Measurements from ENCODE around the gene CXCL11.
"Not testable (repeated sequence)": the region's sequence is repeated elsewhere in the genome, so short reads cannot be mapped to it uniquely, and the experiment has no call there.

CXCL11 gene

GRCh38 chr4:76035799-76036380 is at the start of gene CXCL11:
TSS of gene CXCL11 (minus strand) at chr4:76036070. CDS start at chr4:76035987, 83 bp downstream.
- in situ Hi-C loops (cut with MboI; ENCODE audit: low sequenced_read_pairs), result no loop called here

- in situ Hi-C loops (cut with MboI; ENCODE audit: low sequenced_read_pairs), result no loop called here
Measured at GRCh38 chr4:76084542-76084941, 48.7 kb upstream of the CXCL11 start.

GRCh38 chr4:76083386-76083988 is 47.6 kb upstream of the CXCL11 start:
- in situ Hi-C loops (cut with MboI; ENCODE audit: low sequenced_read_pairs), result no loop called here

- in situ Hi-C loops (cut with MboI; ENCODE audit: low sequenced_read_pairs), result no loop called here
Measured at GRCh38 chr4:76078033-76078613, 42.3 kb upstream of the CXCL11 start.

GRCh38 chr4:76074993-76075600 is 39.2 kb upstream of the CXCL11 start:
- in situ Hi-C loops (cut with MboI; ENCODE audit: low sequenced_read_pairs), result no loop called here

- in situ Hi-C loops (cut with MboI; ENCODE audit: low sequenced_read_pairs), result no loop called here
Measured at GRCh38 chr4:76074468-76074867, 38.6 kb upstream of the CXCL11 start, which contains the start of gene ART3. TSS of gene ART3 (plus strand) at chr4:76074709. CDS start at chr4:76075890, 1,181 bp downstream.

- in situ Hi-C loops (cut with MboI; ENCODE audit: low sequenced_read_pairs), result no loop called here
Measured at GRCh38 chr4:76072760-76073159, 36.9 kb upstream of the CXCL11 start.

GRCh38 chr4:76067652-76068286 is 31.9 kb upstream of the CXCL11 start:
- in situ Hi-C loops (cut with MboI; ENCODE audit: low sequenced_read_pairs), result no loop called here

- in situ Hi-C loops (cut with MboI; ENCODE audit: low sequenced_read_pairs), result no loop called here
Measured at GRCh38 chr4:76066546-76066945, 30.7 kb upstream of the CXCL11 start.

GRCh38 chr4:76061982-76062381 is 26.1 kb upstream of the CXCL11 start:
- in situ Hi-C loops (cut with MboI; ENCODE audit: low sequenced_read_pairs), result no loop called here

GRCh38 chr4:76061421-76061820 is 25.6 kb upstream of the CXCL11 start:
- in situ Hi-C loops (cut with MboI; ENCODE audit: low sequenced_read_pairs), result no loop called here

GRCh38 chr4:76060506-76060905 is 24.6 kb upstream of the CXCL11 start:
- in situ Hi-C loops (cut with MboI; ENCODE audit: low sequenced_read_pairs), result no loop called here

- in situ Hi-C loops (cut with MboI; ENCODE audit: low sequenced_read_pairs), result no loop called here
Measured at GRCh38 chr4:76059750-76060149, 23.9 kb upstream of the CXCL11 start.

- in situ Hi-C loops (cut with MboI; ENCODE audit: low sequenced_read_pairs), result no loop called here
Measured at GRCh38 chr4:76058888-76059426, 23.1 kb upstream of the CXCL11 start.

GRCh38 chr4:76058302-76058701 is 22.4 kb upstream of the CXCL11 start:
- in situ Hi-C loops (cut with MboI; ENCODE audit: low sequenced_read_pairs), result no loop called here

- in situ Hi-C loops (cut with MboI; ENCODE audit: low sequenced_read_pairs), result no loop called here
Measured at GRCh38 chr4:76055421-76055820, 19.6 kb upstream of the CXCL11 start.

GRCh38 chr4:76055016-76055415 is 19.1 kb upstream of the CXCL11 start:
- in situ Hi-C loops (cut with MboI; ENCODE audit: low sequenced_read_pairs), result no loop called here

- in situ Hi-C loops (cut with MboI; ENCODE audit: low sequenced_read_pairs), result no loop called here
Measured at GRCh38 chr4:76053730-76054129, 17.9 kb upstream of the CXCL11 start.

GRCh38 chr4:76050560-76051050 is 14.7 kb upstream of the CXCL11 start:
- in situ Hi-C loops (cut with MboI; ENCODE audit: low sequenced_read_pairs), result not testable (repeated sequence)

- in situ Hi-C loops (cut with MboI; ENCODE audit: low sequenced_read_pairs), result not testable (repeated sequence)
Measured at GRCh38 chr4:76049860-76050416, 14.1 kb upstream of the CXCL11 start.

- in situ Hi-C loops (cut with MboI; ENCODE audit: low sequenced_read_pairs), result not testable (repeated sequence)
Measured at GRCh38 chr4:76044686-76045085, 8.8 kb upstream of the CXCL11 start.

Data from hTERT RPE-1 (cell line).